ENCODE measurements around the gene PRKAG1.

DNA sequence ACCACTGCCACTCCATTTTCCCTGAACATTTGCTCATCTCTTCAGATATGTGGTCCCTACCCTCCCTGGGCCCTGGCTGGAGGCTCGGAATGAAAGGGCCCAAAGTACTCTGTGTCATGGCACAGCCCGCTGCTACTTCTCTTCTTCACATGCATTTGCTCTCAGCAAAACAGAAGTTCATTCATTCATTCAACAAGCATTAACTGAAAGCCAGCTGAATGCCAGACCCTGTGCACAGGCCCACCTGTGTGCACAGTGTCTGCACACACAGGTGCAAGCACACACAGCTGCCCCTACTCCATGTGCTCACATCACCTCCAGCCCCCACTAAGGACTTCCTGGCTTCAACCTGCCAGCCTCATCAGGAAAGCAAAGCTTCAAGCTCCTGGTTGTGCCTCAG is 32.7 kb downstream of the PRKAG1 start:
- no peak for TF ChIP-seq POLR2A (IDR thresholded peaks at IDR 0.05)
- TF ChIP-seq, protein P1, sequence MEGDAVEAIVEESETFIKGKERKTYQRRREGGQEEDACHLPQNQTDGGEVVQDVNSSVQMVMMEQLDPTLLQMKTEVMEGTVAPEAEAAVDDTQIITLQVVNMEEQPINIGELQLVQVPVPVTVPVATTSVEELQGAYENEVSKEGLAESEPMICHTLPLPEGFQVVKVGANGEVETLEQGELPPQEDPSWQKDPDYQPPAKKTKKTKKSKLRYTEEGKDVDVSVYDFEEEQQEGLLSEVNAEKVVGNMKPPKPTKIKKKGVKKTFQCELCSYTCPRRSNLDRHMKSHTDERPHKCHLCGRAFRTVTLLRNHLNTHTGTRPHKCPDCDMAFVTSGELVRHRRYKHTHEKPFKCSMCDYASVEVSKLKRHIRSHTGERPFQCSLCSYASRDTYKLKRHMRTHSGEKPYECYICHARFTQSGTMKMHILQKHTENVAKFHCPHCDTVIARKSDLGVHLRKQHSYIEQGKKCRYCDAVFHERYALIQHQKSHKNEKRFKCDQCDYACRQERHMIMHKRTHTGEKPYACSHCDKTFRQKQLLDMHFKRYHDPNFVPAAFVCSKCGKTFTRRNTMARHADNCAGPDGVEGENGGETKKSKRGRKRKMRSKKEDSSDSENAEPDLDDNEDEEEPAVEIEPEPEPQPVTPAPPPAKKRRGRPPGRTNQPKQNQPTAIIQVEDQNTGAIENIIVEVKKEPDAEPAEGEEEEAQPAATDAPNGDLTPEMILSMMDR (IDR thresholded peaks at IDR 0.05): no peak

Measured in body of pancreas (tissue), 4 donors.